Measurements from ENCODE around the gene KAT8.
A peak's percentile ranks its signal among the peaks of the same experiment; 100 is the strongest.

The KAT8 gene

GRCh38 chr16:31117384-31118222 lies at the start of gene KAT8:
Gene KAT8 (plus strand): TSS chr16:31117664. CDS start chr16:31117682, 18 bp downstream.
- peak; percentile 96 for DNase-seq (ENCODE audit: low read depth)

GRCh38 chr16:31071861-31072260 lies 45.6 kb upstream of the KAT8 start:
- peak; percentile 86 for DNase-seq (ENCODE audit: low read depth)

GRCh38 chr16:31072540-31073141 lies 44.8 kb upstream of the KAT8 start:
- peak; percentile 19 for DNase-seq (ENCODE audit: low read depth)

- peak; percentile 81 for DNase-seq (ENCODE audit: low read depth)
Observed at GRCh38 chr16:31073142-31073969, 44.1 kb upstream of the KAT8 start.

- peak; percentile 98 for DNase-seq (ENCODE audit: low read depth)
Observed at GRCh38 chr16:31073970-31074813, 43.3 kb upstream of the KAT8 start, which contains the start of the genes ZNF646 and ZNF668. Gene ZNF646 (plus strand): TSS chr16:31074422. CDS start chr16:31076325, 1,903 bp downstream. Gene ZNF668 (minus strand): TSS chr16:31074240. CDS start chr16:31064459, 9,781 bp downstream.

- DNase-seq (ENCODE audit: low read depth) = no peak
Observed at GRCh38 chr16:31074814-31075183, 42.7 kb upstream of the KAT8 start.

- no peak for DNase-seq (ENCODE audit: low read depth)
Observed at GRCh38 chr16:31076319-31076718, 41.1 kb upstream of the KAT8 start.

GRCh38 chr16:31077024-31077423 lies 40.4 kb upstream of the KAT8 start:
- no peak for DNase-seq (ENCODE audit: low read depth)

GRCh38 chr16:31077592-31078396 lies 39.7 kb upstream of the KAT8 start:
- no peak for DNase-seq (ENCODE audit: low read depth)

- no peak for DNase-seq (ENCODE audit: low read depth)
Observed at GRCh38 chr16:31078597-31079341, 38.7 kb upstream of the KAT8 start.

- no peak for DNase-seq (ENCODE audit: low read depth)
Observed at GRCh38 chr16:31079342-31079944, 38.0 kb upstream of the KAT8 start.

- DNase-seq (ENCODE audit: low read depth) = no peak
Observed at GRCh38 chr16:31080035-31080629, 37.3 kb upstream of the KAT8 start.

GRCh38 chr16:31080756-31081419 lies 36.6 kb upstream of the KAT8 start:
- DNase-seq (ENCODE audit: low read depth) = no peak

- no peak for DNase-seq (ENCODE audit: low read depth)
Observed at GRCh38 chr16:31081428-31082351, 35.8 kb upstream of the KAT8 start.

GRCh38 chr16:31082368-31083045 lies 35.0 kb upstream of the KAT8 start:
- no peak for DNase-seq (ENCODE audit: low read depth)

- no peak for DNase-seq (ENCODE audit: low read depth)
Observed at GRCh38 chr16:31083081-31083480, 34.4 kb upstream of the KAT8 start.

GRCh38 chr16:31083556-31083955 lies 33.9 kb upstream of the KAT8 start:
- no peak for DNase-seq (ENCODE audit: low read depth)

All from stromal cell of bone marrow (primary cell).